K562 (cell line): ENCODE data around the gene KRTCAP2. TPM values are rescaled to one million over a fixed set of nuclear protein-coding genes. Genes with fewer than 3 reads are reported as not detected.

Experiments used
- ARID3B ChIP-seq: fragments of 250-450 bp; sonication (Bioruptor Pico); IDR thresholded peaks from 2 replicates; pipeline ENCODE4 v1.4.0; 2020; ENCODE audit warnings: borderline replicate concordance
- BMI1 ChIP-seq: fragments of 150-350 bp; IDR thresholded peaks from 2 replicates; pipeline ENCODE4 v1.6.1; 2014; ENCODE audit warnings: low read length
- BRD9 ChIP-seq: fragments of 450-650 bp; IDR thresholded peaks from 2 replicates; pipeline ENCODE4 v1.6.1; 2018; ENCODE audit warnings: low read depth; ENCODE audit not compliant: partially characterized antibody
- CXXC5 ChIP-seq: fragments of 250-450 bp; sonication (Bioruptor Pico); IDR thresholded peaks from 2 replicates; pipeline ENCODE4 v1.8.0; 2022; ENCODE audit warnings: inconsistent platforms, mild to moderate bottlenecking, moderate library complexity
- DPF2 ChIP-seq: fragments of 450-650 bp; IDR thresholded peaks from 2 replicates; pipeline ENCODE4 v1.6.1; 2016
- EGR1 ChIP-seq: fragments of 450-650 bp; conservative IDR thresholded peaks from 2 replicates; pipeline ENCODE4 v1.6.1; 2017; ENCODE audit warnings: mild to moderate bottlenecking
- GATA2 ChIP-seq: sonication (generic); formaldehyde crosslinking; IDR thresholded peaks from 2 replicates; pipeline ENCODE4 v1.4.0; 2020; ENCODE audit warnings: mild to moderate bottlenecking, missing genetic modification reagents
- HDGF ChIP-seq: fragments of 450-650 bp; IDR thresholded peaks from 2 replicates; pipeline ENCODE4 v1.6.1; 2016
- JUND ChIP-seq, 2 experiments: IDR thresholded peaks; 2 replicates in 1 of 2; 3 replicates in 1 of 2; pipeline ENCODE4 v1.6.1; 2011; ENCODE audit warnings: borderline replicate concordance in 2 of 2, low read depth in 2 of 2, low read length in 2 of 2, improper control_type of control experiment in 1 of 2, missing biosample characterization in 1 of 2, missing genetic modification characterization in 1 of 2, missing genetic modification reagents in 1 of 2
- KLF1 ChIP-seq: fragments of 450-650 bp; IDR thresholded peaks from 2 replicates; pipeline ENCODE4 v1.6.1; 2016; ENCODE audit warnings: missing genetic modification characterization, missing compliant biosample characterization
- KLF16 ChIP-seq: IDR thresholded peaks from 2 replicates; pipeline ENCODE4 v1.6.1; 2016; ENCODE audit warnings: antibody characterized with exemption
- MED1 ChIP-seq: sonication (generic); formaldehyde crosslinking; IDR thresholded peaks from 2 replicates; pipeline ENCODE4 v1.8.1; 2023; ENCODE audit warnings: missing genetic modification reagents, borderline replicate concordance
- RCOR1 ChIP-seq, 2 experiments: IDR thresholded peaks; 2 replicates each; pipeline ENCODE4 v1.6.1; 2012; ENCODE audit warnings: low read depth in 2 of 2, low read length in 2 of 2, borderline replicate concordance in 1 of 2, improper control_type of control experiment in 1 of 2
- RNF2 ChIP-seq: sonication (generic); IDR thresholded peaks from 2 replicates; pipeline ENCODE4 v1.6.1; 2016
- TCF7 ChIP-seq: sonication (generic); IDR thresholded peaks from 2 replicates; pipeline ENCODE4 v1.6.1; 2016; ENCODE audit warnings: antibody characterized with exemption, borderline replicate concordance
- TCF7L2 ChIP-seq: fragments of 150-350 bp; IDR thresholded peaks from 2 replicates; pipeline ENCODE4 v1.6.1; 2016; ENCODE audit warnings: low read depth, mild to moderate bottlenecking, low read length, moderate library complexity
- ZBTB40 ChIP-seq, 2 experiments: fragments of 450-650 bp in 1 of 2; sonication (generic) in 1 of 2; formaldehyde crosslinking in 1 of 2; IDR thresholded peaks; 2 replicates each; pipeline versions ENCODE4 v1.7.1 to v1.9.0; 2016 to 2022; ENCODE audit warnings: inconsistent platforms in 1 of 2, mild to moderate bottlenecking in 1 of 2, missing genetic modification reagents in 1 of 2
- ZNF133 ChIP-seq: fragments of 250-450 bp; sonication (Bioruptor Pico); IDR thresholded peaks from 2 replicates; pipeline ENCODE4 v1.4.0; 2020; ENCODE audit warnings: mild to moderate bottlenecking
- ZNF785 ChIP-seq: fragments of 250-450 bp; sonication (Bioruptor Pico); IDR thresholded peaks from 2 replicates; pipeline ENCODE4 v1.4.0; 2020; ENCODE audit warnings: mild to moderate bottlenecking
- ZZZ3 ChIP-seq: fragments of 450-650 bp; IDR thresholded peaks from 2 replicates; pipeline ENCODE4 v1.6.1; 2016; ENCODE audit warnings: antibody characterized with exemption, mild to moderate bottlenecking, moderate library complexity
- polyA plus RNA-seq, 8 experiments: library from polyadenylated mRNA; depleted of rRNA in 4 of 8; stranded (reverse) in 5 of 8; unstranded in 3 of 8; fragments of >200 nt; fragmentation: Nextera tagmentation in 2 of 8; fragmentation: Illumina TruSeq in 1 of 8; extraction: Ambion mirVana in 2 of 8; extraction: Trizol in 1 of 8; gene quantifications; 2 replicates each; pipeline versions ENCODE4 v1.2.1 to v1.2.3, GENCODE V29; 2011 to 2014; ENCODE audit warnings: inconsistent platforms in 1 of 8, missing spikeins in 1 of 8
- total RNA-seq, 7 experiments: library from RNA; depleted of rRNA in 6 of 7; stranded (reverse); fragments of >200 nt in 6 of 7; fragmentation: Illumina TruSeq in 2 of 7; extraction: Trizol in 2 of 7; gene quantifications; 2 replicates each; pipeline versions ENCODE4 v1.2.1 to v1.2.3, GENCODE V29; 2011 to 2021; ENCODE audit warnings: low replicate concordance in 1 of 7

KRTCAP2 gene
- total and polyA plus RNA-seq, 9 of the 15 experiments (the other 6 are each of a cell fraction or from before 2014, with no cell fraction given), result 126 to 436 (median 244) TPM

GRCh38 chr1:155134880-155135414 is 38.2 kb downstream of the KRTCAP2 start (continued):
- TF ChIP-seq BMI1 (no peak), HDGF (peak; percentile 38; the same call in 1 of the 2 replicates), MED1 (CRISPR knock-in tag) (no peak), RCOR1 (IDR thresholded peaks at IDR 0.05; ENCODE audit: borderline replicate concordance in 1 of 2, low read depth in 2 of 2, low read length in 2 of 2) (peak in 1 of 2 experiments; percentile 58; a peak in 1 of 4 replicates), DPF2 (peak; percentile 76), TCF7 (no peak), ZBTB40 (IDR thresholded peaks at IDR 0.05) (no peak), ZBTB40 (CRISPR knock-in tag; IDR thresholded peaks at IDR 0.05) (no peak), RNF2 (0 out of 2 replicates have a peak, but pooled peaks have one; percentile 13), ZNF133 (no peak), KLF16 (peak; percentile 54; the same call in 1 of the 2 replicates), GATA2 (CRISPR knock-in tag) (no peak), CXXC5 (0 out of 2 replicates have a peak, but pooled peaks have one; percentile 7), ZNF785 (CRISPR knock-in tag) (no peak), BRD9 (no peak), JUND (IDR thresholded peaks at IDR 0.05; ENCODE audit: borderline replicate concordance, low read depth, low read length) (peak; percentile 70), JUND (tag; IDR thresholded peaks at IDR 0.05; ENCODE audit: borderline replicate concordance, low read depth, low read length) (peak; percentile 71; the same call in 1 of the 3 replicates), ARID3B (CRISPR knock-in tag) (no peak), ZZZ3 (no peak), TCF7L2 (no peak), EGR1 (peak; percentile 76), KLF1 (0 out of 2 replicates have a peak, but pooled peaks have one; percentile 61)
